ENCODE measurements around the gene FTSJ3. TPM values are rescaled to one million over a fixed set of nuclear protein-coding genes. Genes with fewer than 3 reads are reported as not detected.

FTSJ3 gene
- polyA plus RNA-seq, 1 of the 3 experiments (the other 2 are of a cell fraction) = 148 TPM

DNA sequence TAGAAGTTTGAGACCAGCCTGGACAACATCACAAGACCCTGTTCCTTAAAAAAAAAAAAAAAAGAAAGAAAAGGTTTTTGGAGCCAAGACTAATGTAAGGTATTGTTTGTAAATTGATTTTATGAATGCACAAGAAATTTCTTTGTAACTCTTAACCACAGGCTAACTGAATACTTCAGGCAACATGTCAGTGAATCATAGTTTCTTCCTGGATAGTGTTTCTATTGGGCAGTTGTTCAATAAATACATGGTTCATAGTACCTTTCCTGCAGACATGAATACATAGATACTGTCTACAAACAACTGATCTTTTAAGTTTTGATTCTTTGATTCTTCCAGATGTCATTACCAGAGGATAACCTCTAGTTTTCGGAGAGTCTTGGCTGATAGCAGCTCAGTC lies 41.9 kb downstream of the FTSJ3 start (continued):
- TF ChIP-seq RFX5 (IDR thresholded peaks at IDR 0.05; ENCODE audit: low read length) (no peak), CHD2 (IDR thresholded peaks at IDR 0.05; ENCODE audit: low read length, partially characterized antibody) (no peak), SIN3A (IDR thresholded peaks at IDR 0.05; ENCODE audit: borderline replicate concordance, low read depth, low read length) (no peak), TEAD4 (IDR thresholded peaks at IDR 0.05; ENCODE audit: borderline replicate concordance, insufficient read depth) (no peak), SMC3 (IDR thresholded peaks at IDR 0.05; ENCODE audit: low read depth, low read length) (no peak), TCF12 (IDR thresholded peaks at IDR 0.05) (peak; percentile 17; the same call in 1 of the 2 replicates), GATA2 (CRISPR knock-in tag; IDR thresholded peaks at IDR 0.05) (no peak), NRF1 (IDR thresholded peaks at IDR 0.05; ENCODE audit: low read depth, low read length) (no peak)
- TF ChIP-seq, protein P1, sequence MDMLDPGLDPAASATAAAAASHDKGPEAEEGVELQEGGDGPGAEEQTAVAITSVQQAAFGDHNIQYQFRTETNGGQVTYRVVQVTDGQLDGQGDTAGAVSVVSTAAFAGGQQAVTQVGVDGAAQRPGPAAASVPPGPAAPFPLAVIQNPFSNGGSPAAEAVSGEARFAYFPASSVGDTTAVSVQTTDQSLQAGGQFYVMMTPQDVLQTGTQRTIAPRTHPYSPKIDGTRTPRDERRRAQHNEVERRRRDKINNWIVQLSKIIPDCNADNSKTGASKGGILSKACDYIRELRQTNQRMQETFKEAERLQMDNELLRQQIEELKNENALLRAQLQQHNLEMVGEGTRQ (IDR thresholded peaks at IDR 0.05; ENCODE audit: borderline replicate concordance, low read depth, low read length) = no peak

DNA sequence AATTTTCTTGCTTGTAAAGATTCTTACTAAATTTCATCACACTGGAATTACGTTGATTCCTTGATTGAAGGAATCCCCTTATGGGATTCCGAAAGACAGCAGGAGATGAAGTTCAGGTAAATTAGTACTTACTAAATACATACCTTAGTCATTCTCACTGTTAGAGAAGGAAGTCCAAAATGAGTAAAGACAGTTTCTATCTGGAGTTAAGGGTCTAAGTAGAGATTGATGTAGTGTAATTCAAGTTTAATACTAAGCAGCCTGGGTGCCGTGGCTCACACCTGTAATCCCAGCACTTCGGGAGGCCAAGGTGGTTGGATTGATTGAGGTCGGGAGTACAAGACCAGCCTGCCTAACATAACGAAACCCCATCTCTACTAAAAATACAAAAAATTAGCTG lies 43.9 kb downstream of the FTSJ3 start:
- TF ChIP-seq POLR2AphosphoS5 (IDR thresholded peaks at IDR 0.05; ENCODE audit: low read depth, low read length) = no peak
- TF ChIP-seq, protein P2, sequence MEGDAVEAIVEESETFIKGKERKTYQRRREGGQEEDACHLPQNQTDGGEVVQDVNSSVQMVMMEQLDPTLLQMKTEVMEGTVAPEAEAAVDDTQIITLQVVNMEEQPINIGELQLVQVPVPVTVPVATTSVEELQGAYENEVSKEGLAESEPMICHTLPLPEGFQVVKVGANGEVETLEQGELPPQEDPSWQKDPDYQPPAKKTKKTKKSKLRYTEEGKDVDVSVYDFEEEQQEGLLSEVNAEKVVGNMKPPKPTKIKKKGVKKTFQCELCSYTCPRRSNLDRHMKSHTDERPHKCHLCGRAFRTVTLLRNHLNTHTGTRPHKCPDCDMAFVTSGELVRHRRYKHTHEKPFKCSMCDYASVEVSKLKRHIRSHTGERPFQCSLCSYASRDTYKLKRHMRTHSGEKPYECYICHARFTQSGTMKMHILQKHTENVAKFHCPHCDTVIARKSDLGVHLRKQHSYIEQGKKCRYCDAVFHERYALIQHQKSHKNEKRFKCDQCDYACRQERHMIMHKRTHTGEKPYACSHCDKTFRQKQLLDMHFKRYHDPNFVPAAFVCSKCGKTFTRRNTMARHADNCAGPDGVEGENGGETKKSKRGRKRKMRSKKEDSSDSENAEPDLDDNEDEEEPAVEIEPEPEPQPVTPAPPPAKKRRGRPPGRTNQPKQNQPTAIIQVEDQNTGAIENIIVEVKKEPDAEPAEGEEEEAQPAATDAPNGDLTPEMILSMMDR (IDR thresholded peaks at IDR 0.05) = no peak
- TF ChIP-seq, protein P1 (IDR thresholded peaks at IDR 0.05; ENCODE audit: borderline replicate concordance, low read depth, low read length) = no peak
- no peak for TF ChIP-seq EP300 (IDR thresholded peaks at IDR 0.05; ENCODE audit: borderline replicate concordance in 1 of 2, low read depth in 1 of 2, low read length in 1 of 2)
- TF ChIP-seq RAD21 (IDR thresholded peaks at IDR 0.05; ENCODE audit: low read length) = no peak
- TF ChIP-seq TCF12 (IDR thresholded peaks at IDR 0.05) = no peak
- TF ChIP-seq, protein P3, sequence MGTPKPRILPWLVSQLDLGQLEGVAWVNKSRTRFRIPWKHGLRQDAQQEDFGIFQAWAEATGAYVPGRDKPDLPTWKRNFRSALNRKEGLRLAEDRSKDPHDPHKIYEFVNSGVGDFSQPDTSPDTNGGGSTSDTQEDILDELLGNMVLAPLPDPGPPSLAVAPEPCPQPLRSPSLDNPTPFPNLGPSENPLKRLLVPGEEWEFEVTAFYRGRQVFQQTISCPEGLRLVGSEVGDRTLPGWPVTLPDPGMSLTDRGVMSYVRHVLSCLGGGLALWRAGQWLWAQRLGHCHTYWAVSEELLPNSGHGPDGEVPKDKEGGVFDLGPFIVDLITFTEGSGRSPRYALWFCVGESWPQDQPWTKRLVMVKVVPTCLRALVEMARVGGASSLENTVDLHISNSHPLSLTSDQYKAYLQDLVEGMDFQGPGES (IDR thresholded peaks at IDR 0.05; ENCODE audit: low read depth, low read length) = no peak
- no peak for TF ChIP-seq NRF1 (IDR thresholded peaks at IDR 0.05; ENCODE audit: low read depth, low read length)
- TF ChIP-seq FOSL2 (IDR thresholded peaks at IDR 0.05; ENCODE audit: borderline replicate concordance, low read depth) = no peak
- TF ChIP-seq TAF1 (IDR thresholded peaks at IDR 0.05; ENCODE audit: borderline replicate concordance, low read depth, low read length) = no peak
- no peak for TF ChIP-seq FOXM1 (IDR thresholded peaks at IDR 0.05; ENCODE audit: low read depth)
- no peak for TF ChIP-seq MXI1 (IDR thresholded peaks at IDR 0.05; ENCODE audit: low read depth, low read length)
- no peak for TF ChIP-seq RCOR1 (IDR thresholded peaks at IDR 0.05; ENCODE audit: low read length)
- TF ChIP-seq, protein P4, sequence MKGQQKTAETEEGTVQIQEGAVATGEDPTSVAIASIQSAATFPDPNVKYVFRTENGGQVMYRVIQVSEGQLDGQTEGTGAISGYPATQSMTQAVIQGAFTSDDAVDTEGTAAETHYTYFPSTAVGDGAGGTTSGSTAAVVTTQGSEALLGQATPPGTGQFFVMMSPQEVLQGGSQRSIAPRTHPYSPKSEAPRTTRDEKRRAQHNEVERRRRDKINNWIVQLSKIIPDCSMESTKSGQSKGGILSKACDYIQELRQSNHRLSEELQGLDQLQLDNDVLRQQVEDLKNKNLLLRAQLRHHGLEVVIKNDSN (IDR thresholded peaks at IDR 0.05; ENCODE audit: borderline replicate concordance, low read depth) = no peak
- Histone ChIP-seq H3K9me3 (no peaks in the 10 kb centered on the region), H2AFZ (ENCODE audit: low read depth) (no peak overlapping the region), H3K79me2 (ENCODE audit: insufficient read depth) (peaks cover 100% of the 10 kb centered on the region), H3F3A (replicated peaks; ENCODE audit: insufficient read depth) (peaks cover 16% of the 10 kb centered on the region), H3K4me2 (peak overlapping the region; percentile 33), H3K36me3 (replicated peaks in 1 of 2; ENCODE audit: control insufficient read depth in 1 of 2, insufficient read depth in 2 of 2, low read length in 1 of 2) (peaks cover 29 to 72% of the 10 kb centered on the region in 2 experiments), H3K27me3 (ENCODE audit: insufficient read depth) (no peaks in the 10 kb centered on the region), H3K9ac (no peak overlapping the region), H3K27ac (ENCODE audit: low read depth in 2 of 2, low read length in 1 of 2) (peak overlapping the region in 1 of 2 experiments; percentile 60; a peak in 1 of 4 replicates), H3K4me3 (ENCODE audit: low read depth in 2 of 2, low read length in 1 of 2) (no peak overlapping the region), H4K20me1 (ENCODE audit: insufficient read depth) (peaks cover 91% of the 10 kb centered on the region), H3K9me2 (no peaks in the 10 kb centered on the region), H3K4me1 (ENCODE audit: control insufficient read depth in 1 of 2, insufficient read depth in 2 of 2, low read depth in 1 of 2, low read length in 1 of 2) (peaks cover 0 to 22% of the 10 kb centered on the region in 2 experiments; a peak in 3 of 4 replicates)
- no peak for DNase-seq
- CTCF ChIA-PET = interaction anchor here (0.6 to 2.4 kb wide), 7 partner anchors 10 to 349 kb away, joined by 3 to 9 read pairs (median 5); no protein-coding TSS in a partner anchor
- POLR2A ChIA-PET = interaction anchor here (1.4 kb wide), 1 partner anchor 10 kb away, joined by 7 read pairs; the partner anchor contains the start of genes CCDC47 and DDX42
- WGBS (ENCODE audit: low lambda C conversion rate) = 81% methylated on average over 6 of the region's 6 CpGs
